ENCODE measurements around the gene NT5M.

DNA sequence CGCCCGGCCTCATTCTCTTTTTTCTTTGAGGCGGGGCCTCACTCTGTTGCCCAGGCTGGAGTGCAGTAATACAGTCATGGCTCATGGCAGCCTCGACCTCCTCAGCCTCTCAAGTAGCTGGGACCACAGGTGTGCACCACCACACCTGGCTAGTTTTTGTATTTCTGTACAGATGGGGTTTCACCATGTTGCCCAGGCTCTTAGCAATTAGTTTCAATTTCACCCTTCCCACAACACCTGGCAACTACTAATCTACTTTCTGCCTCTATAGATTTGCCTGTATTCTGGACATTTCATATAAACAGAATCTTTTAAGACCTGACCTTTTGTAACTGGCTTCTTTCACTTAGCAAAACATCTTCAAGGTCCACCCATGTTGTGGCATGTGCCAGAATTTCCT is 8.0 kb upstream of the NT5M start:
- TF ChIP-seq, protein P1, sequence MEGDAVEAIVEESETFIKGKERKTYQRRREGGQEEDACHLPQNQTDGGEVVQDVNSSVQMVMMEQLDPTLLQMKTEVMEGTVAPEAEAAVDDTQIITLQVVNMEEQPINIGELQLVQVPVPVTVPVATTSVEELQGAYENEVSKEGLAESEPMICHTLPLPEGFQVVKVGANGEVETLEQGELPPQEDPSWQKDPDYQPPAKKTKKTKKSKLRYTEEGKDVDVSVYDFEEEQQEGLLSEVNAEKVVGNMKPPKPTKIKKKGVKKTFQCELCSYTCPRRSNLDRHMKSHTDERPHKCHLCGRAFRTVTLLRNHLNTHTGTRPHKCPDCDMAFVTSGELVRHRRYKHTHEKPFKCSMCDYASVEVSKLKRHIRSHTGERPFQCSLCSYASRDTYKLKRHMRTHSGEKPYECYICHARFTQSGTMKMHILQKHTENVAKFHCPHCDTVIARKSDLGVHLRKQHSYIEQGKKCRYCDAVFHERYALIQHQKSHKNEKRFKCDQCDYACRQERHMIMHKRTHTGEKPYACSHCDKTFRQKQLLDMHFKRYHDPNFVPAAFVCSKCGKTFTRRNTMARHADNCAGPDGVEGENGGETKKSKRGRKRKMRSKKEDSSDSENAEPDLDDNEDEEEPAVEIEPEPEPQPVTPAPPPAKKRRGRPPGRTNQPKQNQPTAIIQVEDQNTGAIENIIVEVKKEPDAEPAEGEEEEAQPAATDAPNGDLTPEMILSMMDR (IDR thresholded peaks at IDR 0.05) = no peak
- TF ChIP-seq ZFX (IDR thresholded peaks at IDR 0.05; ENCODE audit: borderline replicate concordance) = no peak

All from 22Rv1 (cell line).